Measurements from ENCODE around the gene THBS4.

Gene THBS4

DNA sequence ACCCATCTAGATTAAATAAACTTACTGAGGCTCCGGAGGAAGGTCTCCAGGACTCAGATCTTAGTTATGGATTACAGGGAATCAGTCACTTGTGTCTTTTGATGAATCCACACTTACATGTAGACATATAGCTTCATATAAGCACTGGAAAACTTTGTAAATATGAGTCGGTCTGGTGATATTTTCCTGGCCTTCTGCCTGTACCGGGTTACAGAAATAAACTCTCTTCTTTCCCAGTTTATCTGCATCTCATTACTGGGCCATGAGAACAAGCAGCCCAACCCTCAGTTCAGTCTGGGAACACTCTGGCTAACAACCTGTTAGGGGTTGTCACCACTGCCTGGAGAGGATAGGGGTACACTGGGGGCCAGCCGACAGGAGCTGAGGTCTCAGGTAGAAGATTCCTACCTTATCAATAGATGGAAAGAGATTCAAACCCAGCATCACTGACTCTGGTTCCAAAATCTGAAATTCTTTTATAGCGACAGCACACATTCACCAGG is 59.1 kb downstream of the THBS4 start:
- H3K4me3 ChIP-seq (replicated peaks in 1 of 2; ENCODE audit: low read depth in 2 of 2, low read length in 2 of 2): no peak overlapping the region
- TF ChIP-seq, protein P1, sequence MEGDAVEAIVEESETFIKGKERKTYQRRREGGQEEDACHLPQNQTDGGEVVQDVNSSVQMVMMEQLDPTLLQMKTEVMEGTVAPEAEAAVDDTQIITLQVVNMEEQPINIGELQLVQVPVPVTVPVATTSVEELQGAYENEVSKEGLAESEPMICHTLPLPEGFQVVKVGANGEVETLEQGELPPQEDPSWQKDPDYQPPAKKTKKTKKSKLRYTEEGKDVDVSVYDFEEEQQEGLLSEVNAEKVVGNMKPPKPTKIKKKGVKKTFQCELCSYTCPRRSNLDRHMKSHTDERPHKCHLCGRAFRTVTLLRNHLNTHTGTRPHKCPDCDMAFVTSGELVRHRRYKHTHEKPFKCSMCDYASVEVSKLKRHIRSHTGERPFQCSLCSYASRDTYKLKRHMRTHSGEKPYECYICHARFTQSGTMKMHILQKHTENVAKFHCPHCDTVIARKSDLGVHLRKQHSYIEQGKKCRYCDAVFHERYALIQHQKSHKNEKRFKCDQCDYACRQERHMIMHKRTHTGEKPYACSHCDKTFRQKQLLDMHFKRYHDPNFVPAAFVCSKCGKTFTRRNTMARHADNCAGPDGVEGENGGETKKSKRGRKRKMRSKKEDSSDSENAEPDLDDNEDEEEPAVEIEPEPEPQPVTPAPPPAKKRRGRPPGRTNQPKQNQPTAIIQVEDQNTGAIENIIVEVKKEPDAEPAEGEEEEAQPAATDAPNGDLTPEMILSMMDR (IDR thresholded peaks at IDR 0.05; ENCODE audit: low read depth, low read length): no peak
- DNase-seq (ENCODE audit: low read depth in 2 of 2): no peak

DNA sequence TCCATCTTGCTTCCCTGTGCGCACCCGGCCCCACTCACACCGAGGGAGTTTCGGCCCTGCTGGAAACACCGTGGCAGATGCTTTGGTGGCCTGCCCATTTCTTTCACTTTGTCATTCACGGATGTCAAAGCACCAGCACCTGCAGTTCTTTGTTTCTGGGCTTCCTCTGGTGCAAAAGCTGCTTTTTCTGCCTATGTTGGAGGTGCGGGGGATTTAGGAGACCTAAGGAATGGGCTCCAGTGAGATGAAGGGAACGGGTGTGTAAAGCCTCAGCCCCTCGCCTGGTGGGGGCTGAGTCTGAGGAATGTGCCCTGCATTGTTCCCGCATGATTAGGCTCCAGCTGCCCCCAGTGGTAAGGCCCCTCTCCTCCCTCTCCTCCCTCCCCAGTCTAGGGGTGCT is 62.3 kb downstream of the THBS4 start:
- TF ChIP-seq, protein P1 (IDR thresholded peaks at IDR 0.05; ENCODE audit: low read depth, low read length): no peak
- DNase-seq (ENCODE audit: low read depth in 2 of 2): no peak
- no peak overlapping the region for H3K4me3 ChIP-seq (replicated peaks in 1 of 2; ENCODE audit: low read depth in 2 of 2, low read length in 2 of 2)

DNA sequence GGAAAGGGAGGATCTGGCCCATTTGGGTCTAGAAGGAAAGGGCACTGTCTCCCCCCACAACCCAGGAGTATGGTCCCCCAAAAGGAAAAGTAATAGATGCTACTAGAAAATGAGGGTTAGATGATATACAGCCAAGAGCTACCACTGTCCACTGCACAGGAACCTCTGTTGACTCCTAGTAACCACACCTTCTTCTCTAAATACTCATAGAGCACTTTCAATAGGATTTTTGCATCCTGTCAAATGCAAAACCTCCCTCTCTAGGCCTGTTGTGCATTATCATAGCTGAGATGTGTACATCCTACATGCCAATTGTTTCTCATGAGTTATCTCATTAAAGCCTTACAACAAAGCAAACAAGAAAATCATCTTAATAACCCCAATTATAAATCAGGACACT is 66.8 kb downstream of the THBS4 start:
- DNase-seq (ENCODE audit: low read depth in 2 of 2): no peak
- no peak overlapping the region for H3K4me3 ChIP-seq (replicated peaks in 1 of 2; ENCODE audit: low read depth in 2 of 2, low read length in 2 of 2)
- TF ChIP-seq, protein P1 (IDR thresholded peaks at IDR 0.05; ENCODE audit: low read depth, low read length): no peak

DNA sequence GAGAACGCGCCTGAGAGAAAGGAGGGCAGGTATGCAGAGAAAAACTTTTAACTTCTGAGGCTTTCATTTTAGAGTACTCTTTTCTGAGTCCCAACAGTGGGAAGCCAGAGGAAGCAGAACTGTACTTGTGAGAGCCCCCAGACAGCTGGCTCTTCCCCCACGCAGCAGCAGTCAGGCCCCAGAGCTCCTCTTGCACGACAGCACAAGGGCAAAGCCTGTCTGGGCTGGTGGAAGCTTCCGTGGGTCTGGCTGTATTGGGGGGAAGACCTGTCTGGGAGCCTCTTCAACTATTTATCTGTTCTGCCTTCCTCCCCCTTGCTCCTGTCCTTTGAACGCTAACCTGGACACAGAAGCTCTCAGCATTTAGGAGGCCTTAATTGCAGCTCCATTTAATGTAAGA is 68.2 kb downstream of the THBS4 start:
- DNase-seq (ENCODE audit: low read depth in 2 of 2): no peak
- TF ChIP-seq, protein P1 (IDR thresholded peaks at IDR 0.05; ENCODE audit: low read depth, low read length): no peak
- H3K4me3 ChIP-seq (replicated peaks in 1 of 2; ENCODE audit: low read depth in 2 of 2, low read length in 2 of 2): no peak overlapping the region

DNA sequence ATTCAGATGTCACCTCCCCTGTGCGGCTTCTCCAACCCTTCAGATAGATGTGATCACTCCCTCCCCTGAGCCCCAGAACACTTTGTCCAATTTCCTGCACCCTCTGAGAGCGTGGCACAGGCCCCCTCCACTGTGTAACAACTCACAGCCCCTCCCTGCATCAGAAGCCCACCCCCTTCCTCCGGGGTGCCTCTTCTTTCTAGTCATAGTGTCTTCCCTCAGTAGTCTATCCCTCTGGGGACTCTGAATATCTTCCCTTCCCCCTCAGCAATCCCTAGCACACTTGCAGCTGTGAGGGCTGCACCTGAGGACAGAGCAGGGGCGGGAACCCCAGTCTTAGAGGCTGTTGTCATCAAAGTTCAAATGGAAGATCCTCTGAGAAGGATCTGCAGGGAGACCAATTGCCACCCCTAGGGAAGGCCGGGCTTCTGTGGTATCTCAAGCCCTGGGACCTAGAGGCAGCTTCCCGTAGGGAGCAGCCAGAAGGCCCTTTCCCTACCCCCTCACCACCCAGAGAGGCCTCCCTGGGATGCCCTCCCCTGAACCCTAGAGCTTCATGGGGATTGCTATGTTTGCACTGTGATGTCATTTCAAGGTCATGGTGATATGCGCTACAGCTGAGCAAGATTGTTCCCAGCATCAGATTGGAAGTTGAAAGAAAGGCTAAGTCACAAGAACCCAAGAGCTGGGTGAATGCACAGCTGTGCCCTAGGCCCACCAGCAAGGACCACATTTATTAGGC is 70.7 kb downstream of the THBS4 start:
- DNase-seq (ENCODE audit: low read depth in 2 of 2): no peak
- TF ChIP-seq, protein P1 (IDR thresholded peaks at IDR 0.05; ENCODE audit: low read depth, low read length): no peak
- H3K4me3 ChIP-seq (replicated peaks in 1 of 2; ENCODE audit: low read depth in 2 of 2, low read length in 2 of 2): no peak overlapping the region

DNA sequence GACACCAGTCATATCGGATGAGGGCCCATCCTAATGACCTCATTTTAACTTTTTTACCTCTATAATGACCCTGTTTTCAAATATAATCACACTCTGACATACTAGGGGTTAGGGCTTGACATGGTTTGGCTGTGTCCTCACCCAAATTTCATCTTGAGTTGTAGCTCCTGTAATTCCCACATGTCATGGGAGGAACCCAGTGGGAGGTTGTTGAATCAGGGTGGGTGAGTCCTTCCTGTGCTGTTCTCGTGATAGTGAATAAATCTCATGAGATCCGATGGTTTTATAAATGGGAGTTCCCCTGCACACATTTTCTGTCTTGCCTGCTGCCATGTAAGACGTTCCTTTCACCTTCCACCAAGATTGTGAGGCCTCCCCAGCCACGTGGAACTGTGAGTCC is 71.8 kb downstream of the THBS4 start:
- TF ChIP-seq, protein P1 (IDR thresholded peaks at IDR 0.05; ENCODE audit: low read depth, low read length): no peak
- no peak for DNase-seq (ENCODE audit: low read depth in 2 of 2)
- no peak overlapping the region for H3K4me3 ChIP-seq (replicated peaks in 1 of 2; ENCODE audit: low read depth in 2 of 2, low read length in 2 of 2)
